Urinary bladder (tissue), 4 donors: Measurements from ENCODE around the gene RPL28. TPM values are rescaled to one million over a fixed set of nuclear protein-coding genes. Genes with fewer than 3 reads are reported as not detected.
"Not testable (repeated sequence)": the region's sequence is repeated elsewhere in the genome, so short reads cannot be mapped to it uniquely, and the experiment has no call there.

Experiments used
- DNase-seq: peaks from one replicate; pipeline ENCODE4 v3.0.0-alpha.2; 2015; ENCODE audit errors: extremely low spot score
- H3K27ac ChIP-seq: one replicate; pipeline ENCODE4 v1.5.1; 2013; ENCODE audit warnings: low read depth, mild to moderate bottlenecking, moderate library complexity
- H3K36me3 ChIP-seq: one replicate; pipeline ENCODE4 v1.6.1; 2013; ENCODE audit warnings: mild to moderate bottlenecking, moderate library complexity; ENCODE audit not compliant: insufficient read depth
- H3K4me1 ChIP-seq: one replicate; pipeline ENCODE4 v1.6.1; 2013; ENCODE audit warnings: mild to moderate bottlenecking, moderate library complexity; ENCODE audit not compliant: insufficient read depth
- H3K4me3 ChIP-seq: one replicate; pipeline ENCODE4 v1.5.1; 2013; ENCODE audit warnings: low read depth, low read length
- WGBS: extraction: QIAGEN DNeasy Blood & Tissue Kit; methylation state at CpG from one replicate; pipeline ENCODE4 v1.1.7; 2013; 5-methylcytosine and 5-hydroxymethylcytosine counted together
- polyA plus RNA-seq: library from polyadenylated mRNA; stranded (reverse); fragments of 200-250 nt; gene quantifications from one replicate; pipeline ENCODE4 v1.2.3, GENCODE V29; 2013
- total RNA-seq: library from RNA; depleted of rRNA; stranded (reverse); fragments of >200 nt; gene quantifications from one replicate; pipeline ENCODE4 v1.2.3, GENCODE V29; 2014
- donor health status: healthy with polysubstance abuse.
- donor health status: healthy.

The RPL28 gene
- total and polyA plus RNA-seq, 2 donors = 141 to 1,449 TPM

GRCh38 chr19:55387736-55388497, 2.2 kb downstream of the RPL28 start:
- H3K4me3 ChIP-seq = no peak overlapping the region
- no peak overlapping the region for H3K27ac ChIP-seq
- WGBS = 82% methylated on average over 24 of the region's 24 CpGs
- H3K36me3 ChIP-seq = no peaks in the 10 kb centered on the region
- H3K4me1 ChIP-seq = peaks cover 3% of the 10 kb centered on the region
- no peak for DNase-seq

GRCh38 chr19:55389386-55390317, 3.9 kb downstream of the RPL28 start:
- Histone ChIP-seq H3K27ac (no peak overlapping the region), H3K36me3 (no peaks in the 10 kb centered on the region), H3K4me1 (peaks cover 3% of the 10 kb centered on the region), H3K4me3 (no peak overlapping the region)
- no peak for DNase-seq
- 81% methylated on average over 21 of the region's 21 CpGs for WGBS

- no peaks in the 10 kb centered on the region for H3K36me3 ChIP-seq
- 67% methylated on average over 7 of the region's 7 CpGs for WGBS
- H3K4me3 ChIP-seq = no peak overlapping the region
- DNase-seq = no peak
- no peak overlapping the region for H3K27ac ChIP-seq
- H3K4me1 ChIP-seq = peaks cover 3% of the 10 kb centered on the region
Measured at GRCh38 chr19:55390461-55390880, 4.7 kb downstream of the RPL28 start.

GRCh38 chr19:55391191-55391670, 5.5 kb downstream of the RPL28 start:
- no peak overlapping the region for H3K4me3 ChIP-seq
- 74% methylated on average over 12 of the region's 12 CpGs for WGBS
- H3K36me3 ChIP-seq = no peaks in the 10 kb centered on the region
- no peak for DNase-seq
- H3K27ac ChIP-seq = no peak overlapping the region
- peaks cover 3% of the 10 kb centered on the region for H3K4me1 ChIP-seq

- DNase-seq = no peak
- WGBS = 75% methylated on average over 18 of the region's 18 CpGs
- H3K4me1 ChIP-seq = peaks cover 3% of the 10 kb centered on the region
- no peak overlapping the region for H3K27ac ChIP-seq
- H3K4me3 ChIP-seq = no peak overlapping the region
- H3K36me3 ChIP-seq = no peaks in the 10 kb centered on the region
Measured at GRCh38 chr19:55391702-55392615, 6.2 kb downstream of the RPL28 start.

- DNase-seq = no peak
- Histone ChIP-seq H3K27ac (peak overlapping the region; percentile 35), H3K4me3 (no peak overlapping the region), H3K36me3 (no peaks in the 10 kb centered on the region), H3K4me1 (peaks cover 3% of the 10 kb centered on the region)
- 64% methylated on average over 18 of the region's 18 CpGs for WGBS
Measured at GRCh38 chr19:55392820-55393761, 7.4 kb downstream of the RPL28 start.

GRCh38 chr19:55398200-55398925, 12.6 kb downstream of the RPL28 start:
- no peak for DNase-seq
- no peaks in the 10 kb centered on the region for H3K4me1 ChIP-seq
- H3K36me3 ChIP-seq = no peaks in the 10 kb centered on the region
- H3K4me3 ChIP-seq = no peak overlapping the region
- 88% methylated on average over 12 of the region's 12 CpGs for WGBS
- H3K27ac ChIP-seq = no peak overlapping the region

- Histone ChIP-seq H3K36me3 (no peaks in the 10 kb centered on the region), H3K4me1 (no peaks in the 10 kb centered on the region), H3K27ac (peak overlapping the region; percentile 7), H3K4me3 (no peak overlapping the region)
- DNase-seq = no peak
- 81% methylated on average over 14 of the region's 14 CpGs for WGBS
Measured at GRCh38 chr19:55400281-55401087, 14.8 kb downstream of the RPL28 start.

- H3K36me3 ChIP-seq, DNase-seq, H3K27ac ChIP-seq, H3K4me3 ChIP-seq, H3K4me1 ChIP-seq: not testable (repeated sequence)
- WGBS = 89% methylated on average over 22 of the region's 28 CpGs
Measured at GRCh38 chr19:55401390-55401789, 15.7 kb downstream of the RPL28 start.

GRCh38 chr19:55402509-55402908, 16.8 kb downstream of the RPL28 start:
- no peaks in the 10 kb centered on the region for H3K4me1 ChIP-seq
- no peak overlapping the region for H3K4me3 ChIP-seq
- H3K27ac ChIP-seq = no peak overlapping the region
- DNase-seq = no peak
- WGBS = 84% methylated on average over 2 of the region's 2 CpGs
- no peaks in the 10 kb centered on the region for H3K36me3 ChIP-seq

GRCh38 chr19:55405638-55406037, 19.9 kb downstream of the RPL28 start:
- no peaks in the 10 kb centered on the region for H3K36me3 ChIP-seq
- 80% methylated on average over 5 of the region's 5 CpGs for WGBS
- H3K27ac ChIP-seq = no peak overlapping the region
- H3K4me3 ChIP-seq = no peak overlapping the region
- no peaks in the 10 kb centered on the region for H3K4me1 ChIP-seq
- DNase-seq = no peak
